SK-N-SH treated with all-trans-retinoic acid at 6 μM for 48 hours (cell line): Measurements from ENCODE around the gene AGAP1.

Experiments
- ATAC-seq: fragments of 200-7000 bp; cut with Tn5 transposase; 3 replicates; pipeline ENCODE4 v1.9.1; 2020; ENCODE audit warnings: mild to moderate bottlenecking, moderate library complexity
- ARNTL ChIP-seq: fragments of 450-650 bp; formaldehyde crosslinking; IDR thresholded peaks from 2 replicates; pipeline ENCODE4 v1.5.0; 2020; ENCODE audit warnings: low read depth, mild to moderate bottlenecking, moderate library complexity, borderline replicate concordance
- BACH2 ChIP-seq: fragments of 250-450 bp; sonication (Bioruptor Pico); IDR thresholded peaks from 2 replicates; pipeline ENCODE4 v1.9.0; 2021; ENCODE audit warnings: mild to moderate bottlenecking, borderline replicate concordance
- CREB5 ChIP-seq: fragments of 250-450 bp; sonication (Bioruptor Pico); IDR thresholded peaks from 2 replicates; pipeline ENCODE4 v1.5.1; 2020; ENCODE audit warnings: low read depth, mild to moderate bottlenecking, moderate library complexity
- CSDC2 ChIP-seq: fragments of 250-450 bp; sonication (Bioruptor Pico); IDR thresholded peaks from 2 replicates; pipeline ENCODE4 v1.5.0; 2020; ENCODE audit warnings: mild to moderate bottlenecking, moderate library complexity
- CSRNP3 ChIP-seq: fragments of 250-450 bp; sonication (Bioruptor Pico); IDR thresholded peaks from 2 replicates; pipeline ENCODE4 v1.5.1; 2021; ENCODE audit warnings: mild to moderate bottlenecking, moderate library complexity
- ESRRG ChIP-seq: fragments of 250-450 bp; sonication (Bioruptor Pico); IDR thresholded peaks from 2 replicates; pipeline ENCODE4 v1.6.1; 2021; ENCODE audit warnings: mild to moderate bottlenecking
- GLIS3 ChIP-seq: fragments of 250-450 bp; sonication (Bioruptor Pico); IDR thresholded peaks from 2 replicates; pipeline ENCODE4 v1.5.0; 2020; ENCODE audit warnings: mild to moderate bottlenecking, moderate library complexity
- ISL1 ChIP-seq: fragments of 250-450 bp; sonication (Bioruptor Pico); IDR thresholded peaks from 2 replicates; pipeline ENCODE4 v2.1.2; 2022; ENCODE audit warnings: mild to moderate bottlenecking, moderate library complexity
- PATZ1 ChIP-seq: fragments of 250-450 bp; sonication (Bioruptor Pico); IDR thresholded peaks from 2 replicates; pipeline ENCODE4 v1.8.0; 2020; ENCODE audit warnings: mild to moderate bottlenecking, moderate library complexity, borderline replicate concordance
- POU6F1 ChIP-seq: fragments of 250-450 bp; sonication (Bioruptor Pico); IDR thresholded peaks from 2 replicates; pipeline ENCODE4 v1.8.0; 2021; ENCODE audit warnings: low read depth, mild to moderate bottlenecking, moderate library complexity, borderline replicate concordance
- PPARA ChIP-seq: fragments of 250-450 bp; sonication (Bioruptor Pico); IDR thresholded peaks from 2 replicates; pipeline ENCODE4 v1.5.0; 2020; ENCODE audit warnings: mild to moderate bottlenecking, borderline replicate concordance
- RARB ChIP-seq: fragments of 250-450 bp; sonication (Bioruptor Pico); IDR thresholded peaks from 2 replicates; pipeline ENCODE4 v1.8.0; 2021; ENCODE audit warnings: mild to moderate bottlenecking, moderate library complexity
- ZFP3 ChIP-seq: fragments of 250-450 bp; sonication (Bioruptor Pico); IDR thresholded peaks from 2 replicates; pipeline ENCODE4 v1.5.0; 2020; ENCODE audit warnings: mild to moderate bottlenecking, moderate library complexity
- ZFP30 ChIP-seq: fragments of 450-650 bp; formaldehyde crosslinking; IDR thresholded peaks from 2 replicates; pipeline ENCODE4 v1.5.0; 2022; ENCODE audit warnings: mild to moderate bottlenecking, moderate library complexity
- ZNF565 ChIP-seq: fragments of 450-650 bp; formaldehyde crosslinking; conservative IDR thresholded peaks from 2 replicates; pipeline ENCODE4 v1.5.0; 2020; ENCODE audit warnings: low read depth, mild to moderate bottlenecking, moderate library complexity
- ZNF70 ChIP-seq: fragments of 450-650 bp; formaldehyde crosslinking; IDR thresholded peaks from 2 replicates; pipeline ENCODE4 v1.5.0; 2020; ENCODE audit warnings: mild to moderate bottlenecking, moderate library complexity
- ZNF8 ChIP-seq: fragments of 450-650 bp; formaldehyde crosslinking; IDR thresholded peaks from 2 replicates; pipeline ENCODE4 v1.5.0; 2020; ENCODE audit warnings: mild to moderate bottlenecking, moderate library complexity

Gene AGAP1

DNA sequence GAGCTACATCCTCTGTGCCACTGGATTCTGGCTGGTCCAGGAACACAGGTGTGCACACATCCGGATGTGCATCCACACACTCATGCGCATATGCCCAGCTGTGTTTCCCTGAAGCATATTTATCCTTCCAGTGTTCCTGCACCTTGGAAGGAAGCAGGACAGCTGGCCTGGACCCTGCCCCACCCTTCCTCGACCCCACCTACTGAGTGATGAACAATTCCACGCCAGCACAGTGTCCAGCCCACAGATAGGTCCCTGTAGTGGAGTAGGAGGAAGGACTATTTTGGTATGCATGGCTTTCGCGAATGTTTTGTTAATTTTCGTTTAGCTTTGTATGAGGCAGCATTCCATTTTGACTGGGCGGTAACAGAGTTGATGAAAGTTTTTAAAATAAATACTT, 211.5 kb downstream of the AGAP1 start:
- ATAC-seq, result no peak
- TF ChIP-seq CSDC2 (CRISPR knock-in tag) (no peak), ISL1 (CRISPR knock-in tag) (no peak), POU6F1 (CRISPR knock-in tag) (no peak), ARNTL (CRISPR knock-in tag) (no peak), ZFP3 (CRISPR knock-in tag) (no peak), CREB5 (CRISPR knock-in tag) (no peak)

- TF ChIP-seq PPARA (CRISPR knock-in tag) (no peak), PATZ1 (CRISPR knock-in tag) (no peak), ZNF70 (CRISPR knock-in tag) (no peak), GLIS3 (CRISPR knock-in tag) (no peak), ZFP3 (CRISPR knock-in tag) (no peak), ZFP30 (CRISPR knock-in tag) (no peak), ESRRG (CRISPR knock-in tag) (no peak), POU6F1 (CRISPR knock-in tag) (no peak), RARB (CRISPR knock-in tag) (no peak), ZNF8 (CRISPR knock-in tag) (no peak), ISL1 (CRISPR knock-in tag) (no peak)
- ATAC-seq, result no peak
Measured at GRCh38 chr2:235706506-235706905, 212.7 kb downstream of the AGAP1 start.

- TF ChIP-seq ZNF8 (CRISPR knock-in tag) (no peak), PATZ1 (CRISPR knock-in tag) (no peak), CSRNP3 (CRISPR knock-in tag) (no peak), CREB5 (CRISPR knock-in tag) (no peak), GLIS3 (CRISPR knock-in tag) (no peak), POU6F1 (CRISPR knock-in tag) (no peak), BACH2 (CRISPR knock-in tag) (no peak), ZNF565 (CRISPR knock-in tag) (no peak)
- no peak for ATAC-seq
Measured at GRCh38 chr2:235707411-235708096, 213.7 kb downstream of the AGAP1 start.
